Smooth muscle cell of the brain vasculature (primary cell): ENCODE results near the gene PXT1.

Experiments used
- DNase-seq: peaks from one replicate; pipeline ENCODE4 v3.0.0-alpha.2; 2012; ENCODE audit warnings: low read depth, low spot score

PXT1 gene

DNA sequence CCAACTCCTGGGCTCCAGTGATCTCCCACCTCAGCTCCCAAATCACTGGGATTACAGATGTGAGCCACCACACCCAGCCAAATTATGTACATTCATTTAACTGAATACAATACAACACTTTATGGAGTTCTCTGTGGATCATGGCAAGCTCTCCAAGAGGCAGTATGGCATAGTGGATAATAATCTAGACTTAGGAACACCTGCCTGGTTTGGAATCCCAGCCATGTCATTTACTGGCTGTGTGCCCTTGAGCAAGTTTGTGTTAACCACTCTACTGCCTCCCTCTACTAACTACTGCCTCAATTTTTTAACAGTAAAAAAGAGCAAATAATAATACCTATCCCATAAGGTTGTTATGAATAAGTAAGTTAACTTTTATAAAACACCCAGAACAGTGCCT lies 53.3 kb downstream of the PXT1 start:
- DNase-seq, result no peak

- DNase-seq, result no peak
These were observed 55.0 kb downstream of the PXT1 start, which contains the start of gene ETV7 for GRCh38 chr6:36387440-36388303. Gene ETV7 (minus strand): TSS chr6:36387669. CDS start chr6:36387541, 128 bp downstream.

DNA sequence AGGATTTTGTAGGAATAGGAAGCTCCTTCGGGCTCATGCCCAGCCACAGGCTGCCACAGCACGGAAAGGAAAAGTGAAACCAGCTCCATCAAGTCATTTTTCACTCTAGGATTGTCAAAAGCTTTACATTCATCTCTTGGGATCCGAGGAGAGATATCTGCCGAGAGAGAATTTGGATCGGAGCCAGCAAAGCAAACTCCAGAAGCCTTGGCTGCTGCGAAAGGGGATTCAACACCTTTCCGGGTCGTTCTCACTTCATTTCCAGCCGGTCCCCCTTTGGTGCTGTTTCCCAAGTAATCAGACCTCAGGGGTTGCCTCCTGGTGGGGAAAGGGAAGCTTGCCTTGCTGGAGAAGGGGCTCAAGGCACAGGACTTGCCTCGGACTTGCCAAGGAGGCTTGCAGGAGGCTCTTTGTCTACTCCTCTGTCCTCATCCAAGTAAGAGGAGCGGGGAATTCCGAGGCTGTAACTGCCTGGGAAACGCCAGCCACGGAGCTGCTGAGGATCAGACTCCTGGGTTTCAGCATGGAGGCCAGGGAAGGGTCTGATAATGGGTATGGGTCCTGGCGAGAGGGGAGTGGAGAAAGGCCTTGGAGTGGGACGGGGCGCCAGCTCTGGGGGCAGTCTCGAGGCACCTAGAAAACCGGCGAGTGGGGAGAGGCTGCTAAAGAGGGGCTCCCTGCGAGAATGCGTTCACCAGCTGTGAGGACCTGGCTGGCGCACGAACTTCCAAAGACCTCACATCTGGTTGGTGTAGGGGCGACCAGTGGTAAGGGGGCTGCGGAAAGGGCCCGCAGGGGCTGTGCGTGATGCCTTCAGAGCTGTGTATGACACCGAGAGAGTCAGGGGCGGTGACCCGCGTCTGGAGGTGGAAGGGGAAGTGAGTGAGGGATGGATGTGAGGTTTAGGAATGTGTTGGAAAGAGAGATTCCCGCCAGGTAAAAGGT lies 55.9 kb downstream of the PXT1 start:
- peak; percentile 33 for DNase-seq

DNA sequence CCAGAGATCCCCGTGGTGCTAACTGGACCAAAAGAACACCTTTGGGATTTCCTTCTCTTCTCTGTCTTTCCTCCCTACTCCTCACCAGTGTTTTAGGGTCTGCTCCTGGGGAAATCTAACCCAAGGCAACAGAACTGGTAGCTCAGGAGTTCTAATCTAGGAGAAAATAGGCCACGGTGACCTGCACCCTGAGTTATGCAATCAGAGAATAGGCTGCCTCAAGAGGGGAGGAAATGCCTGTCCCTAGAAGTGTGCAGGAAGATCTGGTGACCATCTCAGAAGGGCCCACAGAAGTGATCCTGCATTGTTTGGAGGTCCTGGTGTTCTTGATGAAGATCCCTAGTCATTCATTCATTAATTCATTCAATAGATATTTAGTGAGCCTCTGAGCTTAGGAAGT lies 58.6 kb downstream of the PXT1 start:
- no peak for DNase-seq

GRCh38 chr6:36383606-36384005 lies 59.0 kb downstream of the PXT1 start:
- no peak for DNase-seq

GRCh38 chr6:36382976-36383375 lies 59.7 kb downstream of the PXT1 start:
- no peak for DNase-seq

GRCh38 chr6:36381502-36382389 lies 60.9 kb downstream of the PXT1 start:
- no peak for DNase-seq

- no peak for DNase-seq
These were observed 62.5 kb downstream of the PXT1 start for GRCh38 chr6:36380166-36380565.

DNA sequence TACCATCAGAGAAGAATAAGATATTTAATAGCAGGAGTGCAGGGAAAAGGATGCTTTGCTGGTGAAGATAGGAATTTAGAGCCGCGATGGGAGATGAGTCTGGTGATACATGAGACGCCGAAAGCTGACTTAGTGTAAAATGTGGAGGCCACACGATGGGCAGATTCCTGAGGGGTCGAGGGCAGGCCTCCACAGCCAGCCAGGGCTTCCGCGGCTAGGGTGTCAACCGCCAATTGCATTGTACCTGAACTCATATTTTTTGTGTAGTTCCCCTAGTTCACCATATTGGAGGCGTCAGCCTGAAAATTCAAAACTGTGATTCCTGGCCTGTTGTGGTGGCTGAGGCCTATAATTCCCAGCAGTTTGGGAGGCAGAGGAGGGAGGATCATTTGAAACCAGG lies 63.7 kb downstream of the PXT1 start:
- no peak for DNase-seq

GRCh38 chr6:36378243-36378920 lies 64.3 kb downstream of the PXT1 start:
- no peak for DNase-seq

DNA sequence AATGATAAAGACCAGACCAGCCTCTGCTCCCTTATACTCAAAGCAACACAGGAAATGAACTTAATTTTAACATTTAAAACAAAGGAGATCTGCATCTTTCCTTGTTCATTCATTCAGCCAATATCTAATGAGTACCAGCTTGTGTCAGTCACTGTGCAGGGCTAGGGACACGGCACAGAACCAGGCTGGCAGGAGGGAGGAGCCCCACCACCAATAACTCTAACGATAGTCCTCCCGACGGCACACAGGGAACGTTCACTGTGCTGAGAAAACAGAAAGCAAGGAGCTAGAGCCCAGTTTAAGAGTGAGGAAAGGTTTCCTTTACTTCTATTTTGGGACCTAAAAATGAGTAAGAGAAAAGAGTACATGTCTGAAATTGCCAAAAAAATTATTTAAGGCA lies 65.1 kb downstream of the PXT1 start:
- DNase-seq, result no peak

DNA sequence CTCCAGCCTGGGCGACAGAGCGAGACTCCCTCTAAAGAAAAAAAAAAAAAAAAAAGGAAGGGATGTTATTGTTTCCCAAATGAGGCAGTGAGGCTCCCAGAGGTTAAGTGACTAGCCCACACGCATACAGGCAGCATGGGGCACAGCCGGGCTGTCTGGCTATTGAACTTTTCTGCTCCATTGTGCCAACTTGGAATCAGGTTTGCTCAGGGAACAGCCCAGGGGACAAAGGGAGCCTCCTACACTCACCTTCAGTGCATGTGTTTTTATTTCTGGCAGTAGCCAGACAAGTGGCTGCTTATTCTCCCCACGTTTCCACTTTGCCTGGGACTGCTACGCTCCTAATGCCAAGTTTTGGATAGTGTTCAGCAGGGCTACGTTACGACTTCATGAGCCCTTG lies 65.9 kb downstream of the PXT1 start:
- no peak for DNase-seq

GRCh38 chr6:36376183-36376582 lies 66.5 kb downstream of the PXT1 start:
- DNase-seq, result no peak

DNA sequence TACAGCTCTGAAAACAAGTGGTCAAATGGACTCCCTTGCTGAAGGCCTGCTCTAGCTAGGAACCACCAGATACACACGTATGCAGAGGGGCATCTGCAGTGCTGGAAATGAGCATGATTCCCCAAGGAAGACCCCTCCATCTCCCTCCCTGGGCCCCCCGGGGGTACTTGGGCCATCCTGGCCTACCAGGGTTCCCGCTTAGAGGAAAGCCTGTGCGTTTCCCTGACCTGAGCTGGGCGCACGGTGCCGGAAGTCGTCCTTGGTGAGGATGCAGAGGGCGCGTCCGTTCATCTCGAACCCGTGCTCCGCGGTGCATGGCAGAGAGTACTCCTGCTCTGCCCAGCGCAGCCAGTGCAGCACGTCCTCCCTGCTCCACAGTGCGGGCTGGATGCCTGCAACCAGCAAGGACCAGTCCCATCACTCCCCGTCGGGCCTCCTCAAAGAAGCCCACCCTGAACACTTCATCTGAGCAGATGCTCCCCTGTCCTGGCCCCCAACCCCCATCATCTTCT lies 67.0 kb downstream of the PXT1 start:
- no peak for DNase-seq

GRCh38 chr6:36374972-36375371 lies 67.7 kb downstream of the PXT1 start:
- DNase-seq, result no peak

- DNase-seq, result no peak
These were observed 68.5 kb downstream of the PXT1 start for GRCh38 chr6:36374194-36374593.

GRCh38 chr6:36373368-36374019 lies 69.2 kb downstream of the PXT1 start:
- no peak for DNase-seq

GRCh38 chr6:36372088-36372487 lies 70.6 kb downstream of the PXT1 start:
- no peak for DNase-seq

GRCh38 chr6:36371211-36371610 lies 71.4 kb downstream of the PXT1 start:
- no peak for DNase-seq

GRCh38 chr6:36370638-36371037 lies 72.0 kb downstream of the PXT1 start:
- DNase-seq, result no peak
